ENCODE results near the gene RYR3. TPM values are rescaled to one million over a fixed set of nuclear protein-coding genes. Genes with fewer than 3 reads are reported as not detected.

Gene RYR3
- polyA plus RNA-seq, 1 donor (not counting 4 experiments of a cell fraction or from before 2014, with no cell fraction given): 0.04 TPM

DNA sequence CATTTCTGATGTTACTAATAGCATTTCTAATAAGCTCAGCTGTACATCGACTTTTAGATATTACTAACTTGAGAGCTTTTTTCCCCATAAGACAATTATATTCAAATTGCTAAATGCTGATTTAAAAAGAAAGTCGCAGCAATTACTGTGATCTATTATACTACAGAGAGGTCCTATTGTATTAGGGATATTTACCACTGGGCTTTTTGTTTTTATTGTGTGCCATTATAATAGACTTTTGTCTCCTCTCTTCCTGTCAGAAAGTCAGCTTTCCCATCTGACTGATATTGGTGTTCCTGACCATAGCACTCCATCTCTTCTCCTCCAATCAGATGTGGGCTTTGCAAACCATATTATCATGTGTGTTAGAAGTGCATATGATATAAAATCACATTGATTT is 27.2 kb upstream of the RYR3 start:
- Histone ChIP-seq H3K79me2 (ENCODE audit: control insufficient read depth, insufficient read depth, low read length) (no peaks in the 10 kb centered on the region), H3K27me3 (ENCODE audit: control insufficient read depth, extremely low read depth, insufficient read depth, low read length) (no peaks in the 10 kb centered on the region), H3K9ac (ENCODE audit: control insufficient read depth, extremely low read depth, insufficient read depth, low read length) (no peak overlapping the region), H3K4me1 (ENCODE audit: control insufficient read depth, extremely low read depth, insufficient read depth, low read length) (peaks cover 15% of the 10 kb centered on the region), H2AFZ (ENCODE audit: control insufficient read depth, low read length) (no peak overlapping the region), H3K27ac (ENCODE audit: control insufficient read depth, insufficient read depth, low read length) (no peak overlapping the region), H3K36me3 (ENCODE audit: control insufficient read depth in 2 of 2, extremely low read depth in 1 of 2, insufficient read depth in 2 of 2, low read length in 2 of 2) (no peaks in the 10 kb centered on the region), H3K9me1 (ENCODE audit: control insufficient read depth, extremely low read depth, insufficient read depth, low read length) (no peaks in the 10 kb centered on the region), H3K9me3 (ENCODE audit: control insufficient read depth, low read depth, low read length) (no peaks in the 10 kb centered on the region), H4K20me1 (ENCODE audit: control insufficient read depth, extremely low read depth, insufficient read depth, low read length) (no peaks in the 10 kb centered on the region), H3K4me3 (ENCODE audit: control insufficient read depth in 2 of 3, extremely low read depth in 1 of 3, insufficient read depth in 2 of 3, low read depth in 1 of 3, low read length in 3 of 3) (no peak overlapping the region), H3K4me2 (ENCODE audit: control insufficient read depth, extremely low read depth, insufficient read depth, low read depth, low read length) (no peak overlapping the region)
- no peak for TF ChIP-seq EZH2 (IDR thresholded peaks at IDR 0.05; ENCODE audit: low read length)
- TF ChIP-seq, protein P1, sequence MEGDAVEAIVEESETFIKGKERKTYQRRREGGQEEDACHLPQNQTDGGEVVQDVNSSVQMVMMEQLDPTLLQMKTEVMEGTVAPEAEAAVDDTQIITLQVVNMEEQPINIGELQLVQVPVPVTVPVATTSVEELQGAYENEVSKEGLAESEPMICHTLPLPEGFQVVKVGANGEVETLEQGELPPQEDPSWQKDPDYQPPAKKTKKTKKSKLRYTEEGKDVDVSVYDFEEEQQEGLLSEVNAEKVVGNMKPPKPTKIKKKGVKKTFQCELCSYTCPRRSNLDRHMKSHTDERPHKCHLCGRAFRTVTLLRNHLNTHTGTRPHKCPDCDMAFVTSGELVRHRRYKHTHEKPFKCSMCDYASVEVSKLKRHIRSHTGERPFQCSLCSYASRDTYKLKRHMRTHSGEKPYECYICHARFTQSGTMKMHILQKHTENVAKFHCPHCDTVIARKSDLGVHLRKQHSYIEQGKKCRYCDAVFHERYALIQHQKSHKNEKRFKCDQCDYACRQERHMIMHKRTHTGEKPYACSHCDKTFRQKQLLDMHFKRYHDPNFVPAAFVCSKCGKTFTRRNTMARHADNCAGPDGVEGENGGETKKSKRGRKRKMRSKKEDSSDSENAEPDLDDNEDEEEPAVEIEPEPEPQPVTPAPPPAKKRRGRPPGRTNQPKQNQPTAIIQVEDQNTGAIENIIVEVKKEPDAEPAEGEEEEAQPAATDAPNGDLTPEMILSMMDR (optimal IDR thresholded peaks at IDR 0.05 in 1 of 3, IDR thresholded peaks at IDR 0.05 in 1 of 3, conservative IDR thresholded peaks at IDR 0.05 in 1 of 3; ENCODE audit: extremely low read depth in 1 of 3, insufficient read depth in 2 of 3, low read length in 3 of 3): no peak
- DNase-seq (ENCODE audit: low read depth, low spot score) (no peak), FAIRE-seq (no peak)
- dilution Hi-C loops (cut with MboI; ENCODE audit: extremely low pct_ligation_motif_present, low sequenced_read_pairs): no loop called here

DNA sequence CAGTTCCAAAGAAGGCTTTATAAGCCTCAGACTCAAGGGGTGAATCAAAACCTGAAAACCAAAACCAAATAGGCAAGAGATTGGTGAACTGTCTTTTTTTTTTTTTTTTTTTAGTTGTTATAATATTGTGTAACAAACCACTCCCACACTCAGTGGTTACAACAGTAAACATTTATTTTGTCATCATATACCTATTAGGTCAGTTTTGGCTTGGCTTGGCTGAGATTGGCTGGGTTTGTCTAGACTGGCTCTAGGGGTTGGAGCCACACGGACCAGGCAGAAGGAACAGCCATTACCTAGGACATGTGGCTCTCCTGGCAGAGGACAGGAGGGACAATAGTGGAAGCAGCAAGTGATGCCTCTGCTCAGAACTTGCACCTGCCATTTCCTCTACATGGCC is 26.4 kb upstream of the RYR3 start:
- Histone ChIP-seq H3K9ac (ENCODE audit: control insufficient read depth, extremely low read depth, insufficient read depth, low read length) (no peak overlapping the region), H3K27ac (ENCODE audit: control insufficient read depth, insufficient read depth, low read length) (no peak overlapping the region), H3K27me3 (ENCODE audit: control insufficient read depth, extremely low read depth, insufficient read depth, low read length) (no peaks in the 10 kb centered on the region), H3K79me2 (ENCODE audit: control insufficient read depth, insufficient read depth, low read length) (no peaks in the 10 kb centered on the region), H3K4me2 (ENCODE audit: control insufficient read depth, extremely low read depth, insufficient read depth, low read depth, low read length) (no peak overlapping the region), H3K4me3 (ENCODE audit: control insufficient read depth in 2 of 3, extremely low read depth in 1 of 3, insufficient read depth in 2 of 3, low read depth in 1 of 3, low read length in 3 of 3) (no peak overlapping the region), H4K20me1 (ENCODE audit: control insufficient read depth, extremely low read depth, insufficient read depth, low read length) (no peaks in the 10 kb centered on the region), H3K9me1 (ENCODE audit: control insufficient read depth, extremely low read depth, insufficient read depth, low read length) (no peaks in the 10 kb centered on the region), H2AFZ (ENCODE audit: control insufficient read depth, low read length) (no peak overlapping the region), H3K36me3 (ENCODE audit: control insufficient read depth in 2 of 2, extremely low read depth in 1 of 2, insufficient read depth in 2 of 2, low read length in 2 of 2) (no peaks in the 10 kb centered on the region), H3K4me1 (ENCODE audit: control insufficient read depth, extremely low read depth, insufficient read depth, low read length) (peaks cover 8% of the 10 kb centered on the region), H3K9me3 (ENCODE audit: control insufficient read depth, low read depth, low read length) (no peaks in the 10 kb centered on the region)
- FAIRE-seq (no peak), DNase-seq (ENCODE audit: low read depth, low spot score) (no peak)
- TF ChIP-seq, protein P1 (optimal IDR thresholded peaks at IDR 0.05 in 1 of 3, IDR thresholded peaks at IDR 0.05 in 1 of 3, conservative IDR thresholded peaks at IDR 0.05 in 1 of 3; ENCODE audit: extremely low read depth in 1 of 3, insufficient read depth in 2 of 3, low read length in 3 of 3): no peak
- TF ChIP-seq EZH2 (IDR thresholded peaks at IDR 0.05; ENCODE audit: low read length): no peak
- dilution Hi-C loops (cut with MboI; ENCODE audit: extremely low pct_ligation_motif_present, low sequenced_read_pairs): no loop called here
